ENCODE data around the gene GPC6.

- TF ChIP-seq CTCF (IDR thresholded peaks at IDR 0.05; ENCODE audit: low read length) = no peak
- no peak for TF ChIP-seq EZH2 (IDR thresholded peaks at IDR 0.05; ENCODE audit: borderline replicate concordance, low read length)
These were observed 1088.6 kb downstream of the GPC6 start for GRCh38 chr13:94315188-94315587.

Data from OCI-LY1 (cell line).